SHP77 (cell line): Measurements from ENCODE around the gene SLC6A19.

ENCODE experiments used
- DNase-seq, 2 experiments: peaks; one replicate each; lab custom pipeline; 2025; lab: John Stamatoyannopoulos, UW

SLC6A19 gene

GRCh38 chr5:1166370-1166769, 35.0 kb upstream of the SLC6A19 start:
- DNase-seq: no peak

- no peak for DNase-seq
These were observed 34.1 kb upstream of the SLC6A19 start for GRCh38 chr5:1167361-1167727.

GRCh38 chr5:1167728-1168709, 33.4 kb upstream of the SLC6A19 start:
- peak; percentile 82 to 84 for DNase-seq

- DNase-seq: no peak
These were observed 32.6 kb upstream of the SLC6A19 start for GRCh38 chr5:1168796-1169195.

GRCh38 chr5:1169211-1170115, 31.9 kb upstream of the SLC6A19 start:
- DNase-seq: no peak

GRCh38 chr5:1171340-1171941, 30.0 kb upstream of the SLC6A19 start:
- no peak for DNase-seq

GRCh38 chr5:1172007-1172581, 29.3 kb upstream of the SLC6A19 start:
- DNase-seq: no peak

GRCh38 chr5:1172670-1173404, 28.6 kb upstream of the SLC6A19 start:
- no peak for DNase-seq

GRCh38 chr5:1173485-1174070, 27.8 kb upstream of the SLC6A19 start:
- no peak for DNase-seq

- peak; percentile 71 to 82 for DNase-seq
These were observed 27.1 kb upstream of the SLC6A19 start for GRCh38 chr5:1174122-1174936.

- no peak for DNase-seq
These were observed 26.4 kb upstream of the SLC6A19 start for GRCh38 chr5:1175015-1175414.

GRCh38 chr5:1175801-1176472, 25.5 kb upstream of the SLC6A19 start:
- DNase-seq: no peak

GRCh38 chr5:1176473-1177391, 24.7 kb upstream of the SLC6A19 start:
- peak in 1 of 2 experiments; percentile 48 for DNase-seq

- DNase-seq: no peak
These were observed 23.4 kb upstream of the SLC6A19 start for GRCh38 chr5:1177826-1178528.

- no peak for DNase-seq
These were observed 22.6 kb upstream of the SLC6A19 start for GRCh38 chr5:1178529-1179382.

- DNase-seq: no peak
These were observed 22.0 kb upstream of the SLC6A19 start for GRCh38 chr5:1179383-1179715.

GRCh38 chr5:1180096-1180495, 21.3 kb upstream of the SLC6A19 start:
- DNase-seq: no peak
